ENCODE data around the gene HOXD8.

HOXD8 gene

DNA sequence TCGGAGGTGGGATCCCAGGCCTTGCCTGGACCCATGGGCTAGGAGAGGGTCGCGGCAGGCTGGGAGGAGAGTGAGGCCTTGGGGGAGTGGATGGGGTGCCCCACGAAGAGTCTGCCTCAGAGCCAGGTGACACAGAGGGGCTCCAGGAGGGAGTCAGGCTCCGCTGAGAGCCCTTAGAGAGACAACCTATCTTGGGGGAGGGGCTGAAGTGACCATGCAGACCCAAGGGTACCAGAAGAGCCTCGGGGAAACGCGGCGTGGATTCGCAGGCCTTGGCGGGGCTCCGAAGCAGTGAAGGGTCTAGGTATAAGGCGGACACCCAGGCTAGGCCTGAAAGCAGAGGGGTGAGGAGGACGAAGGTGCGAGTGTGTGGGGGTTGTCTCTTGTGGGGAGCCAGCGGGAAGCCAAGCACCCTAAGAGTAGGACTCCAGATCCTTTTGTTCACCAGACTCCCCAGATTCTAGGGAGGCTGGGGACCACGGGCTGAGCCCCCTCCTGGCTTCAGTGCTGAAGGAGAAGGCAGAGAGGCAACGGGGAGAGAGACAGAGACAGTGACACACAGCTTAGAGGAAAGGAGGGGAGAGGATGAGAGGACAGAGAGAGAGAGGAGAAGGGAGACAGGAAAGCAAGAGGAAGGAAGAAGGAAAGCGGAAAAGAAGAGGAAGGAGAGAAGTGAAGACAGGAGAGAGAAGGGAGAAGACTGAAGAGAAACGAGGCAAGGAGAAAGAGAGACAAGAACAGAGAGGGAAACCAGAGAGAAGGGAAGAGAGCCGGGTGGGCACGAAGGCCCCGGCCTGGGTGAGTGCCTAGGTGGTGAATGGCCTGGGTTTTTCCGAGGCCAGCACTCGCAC, 23.6 kb upstream of the HOXD8 start:
- Histone ChIP-seq H3K23ac (ENCODE audit: low read length in 2 of 2) (no peak overlapping the region), H2BK5ac (ENCODE audit: low read depth, low read length, poor library complexity, severe bottlenecking) (no peak overlapping the region), H3K27me3 (ENCODE audit: control insufficient read depth in 1 of 2, insufficient read depth in 1 of 2, low read length in 2 of 2) (peaks cover 90 to 93% of the 10 kb centered on the region in 2 experiments), H4K91ac (ENCODE audit: low read length) (no peak overlapping the region), H3K9ac (ENCODE audit: low read length) (no peak overlapping the region), H3K79me1 (replicated peaks; ENCODE audit: low read length, poor library complexity, severe bottlenecking) (no peaks in the 10 kb centered on the region), H2BK15ac (ENCODE audit: low read depth, poor library complexity, severe bottlenecking) (no peak overlapping the region), H2AK5ac (ENCODE audit: low read length, severe bottlenecking) (no peak overlapping the region), H4K8ac (ENCODE audit: low read length) (no peak overlapping the region), H3K14ac (ENCODE audit: low read length in 2 of 2) (no peak overlapping the region), H2BK12ac (ENCODE audit: low read length in 2 of 2) (no peak overlapping the region), H3K4me3 (ENCODE audit: insufficient read depth in 1 of 2, low read depth in 1 of 2, low read length in 2 of 2) (no peak overlapping the region), H3K4me2 (ENCODE audit: low read length, poor library complexity, severe bottlenecking) (no peak overlapping the region), H2AFZ (ENCODE audit: low read depth, low read length) (no peak overlapping the region), H3K4me1 (ENCODE audit: control insufficient read depth, insufficient read depth, low read depth, low read length) (peaks cover 22% of the 10 kb centered on the region), H3K36me3 (ENCODE audit: control insufficient read depth in 1 of 2, insufficient read depth in 2 of 2, low read depth in 1 of 2, low read length in 2 of 2) (no peaks in the 10 kb centered on the region), H3K18ac (ENCODE audit: low read depth in 1 of 2, low read length in 2 of 2) (no peak overlapping the region), H3K4ac (ENCODE audit: low read depth in 1 of 2, low read length in 2 of 2) (no peak overlapping the region), H3K9me3 (ENCODE audit: control insufficient read depth, low read length) (no peaks in the 10 kb centered on the region), H2BK120ac (ENCODE audit: low read depth, low read length) (no peak overlapping the region), H3K27ac (ENCODE audit: low read length, poor library complexity, severe bottlenecking) (no peak overlapping the region)
- 3% methylated on average over 23 of the region's 25 CpGs for WGBS
- no peak for DNase-seq

DNA sequence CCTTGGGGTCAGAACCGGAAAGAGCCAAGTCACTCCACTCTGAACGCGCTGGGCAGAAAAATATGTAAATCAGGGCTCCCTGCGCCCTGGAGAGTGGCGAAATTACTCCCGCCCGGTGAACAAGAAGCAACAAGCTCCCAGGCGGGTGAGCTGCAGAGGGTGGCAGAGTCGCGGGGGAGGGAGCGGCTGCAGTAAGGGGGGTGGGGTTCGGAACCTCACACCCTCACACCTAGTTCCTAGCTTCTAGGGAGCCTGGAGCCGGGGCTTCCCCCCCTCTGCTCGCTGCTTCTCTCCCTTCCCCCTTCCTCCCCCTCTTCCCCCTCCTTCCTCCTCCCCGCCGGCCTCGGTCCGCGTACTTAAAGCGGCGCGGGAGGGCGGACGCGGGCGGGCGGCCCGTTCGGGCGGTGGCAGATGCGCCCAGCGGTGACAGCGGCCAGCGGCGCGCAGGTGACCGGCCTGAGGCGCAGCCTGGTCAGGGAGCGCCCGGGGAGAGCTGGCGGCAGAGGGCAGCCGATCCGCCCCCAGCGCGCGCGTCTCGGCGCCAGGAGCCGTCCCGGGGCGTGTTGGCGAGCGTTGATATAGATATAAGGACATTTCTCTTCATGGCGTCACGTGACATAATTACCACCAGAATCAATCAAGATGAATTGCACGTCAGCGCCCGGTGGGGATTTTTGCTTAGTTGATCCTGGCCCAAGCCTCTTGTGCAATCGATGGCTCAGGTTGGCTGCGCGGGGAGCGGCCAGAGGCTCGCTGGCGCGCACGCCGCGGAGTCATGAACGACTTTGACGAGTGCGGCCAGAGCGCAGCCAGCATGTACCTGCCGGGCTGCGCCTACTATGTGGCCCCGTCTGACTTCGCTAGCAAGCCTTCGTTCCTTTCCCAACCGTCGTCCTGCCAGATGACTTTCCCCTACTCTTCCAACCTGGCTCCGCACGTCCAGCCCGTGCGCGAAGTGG, 22.6 kb upstream of the HOXD8 start, which contains the start of gene HOXD11:
TSS of gene HOXD11 (plus strand) at position 700 of the 959 bp plus-strand sequence. CDS start at position 776, 76 bp downstream.
- Histone ChIP-seq H3K36me3 (ENCODE audit: control insufficient read depth in 1 of 2, insufficient read depth in 2 of 2, low read depth in 1 of 2, low read length in 2 of 2) (no peaks in the 10 kb centered on the region), H2AK5ac (ENCODE audit: low read length, severe bottlenecking) (no peak within 1 kb of the TSS), H4K8ac (ENCODE audit: low read length) (no peak within 1 kb of the TSS), H3K14ac (ENCODE audit: low read length in 2 of 2) (no peak within 1 kb of the TSS), H3K4me2 (ENCODE audit: low read length, poor library complexity, severe bottlenecking) (peak within 1 kb of the TSS; percentile 5), H3K27me3 (ENCODE audit: control insufficient read depth in 1 of 2, insufficient read depth in 1 of 2, low read length in 2 of 2) (peaks cover 90 to 93% of the 10 kb centered on the region in 2 experiments), H2BK15ac (ENCODE audit: low read depth, poor library complexity, severe bottlenecking) (no peak within 1 kb of the TSS), H2AFZ (ENCODE audit: low read depth, low read length) (no peak within 1 kb of the TSS), H3K4ac (ENCODE audit: low read depth in 1 of 2, low read length in 2 of 2) (no peak within 1 kb of the TSS), H3K4me3 (ENCODE audit: insufficient read depth in 1 of 2, low read depth in 1 of 2, low read length in 2 of 2) (peak within 1 kb of the TSS; percentile 27 to 69), H3K27ac (ENCODE audit: low read length, poor library complexity, severe bottlenecking) (no peak within 1 kb of the TSS), H2BK12ac (ENCODE audit: low read length in 2 of 2) (no peak within 1 kb of the TSS), H3K9ac (ENCODE audit: low read length) (no peak within 1 kb of the TSS), H3K18ac (ENCODE audit: low read depth in 1 of 2, low read length in 2 of 2) (no peak within 1 kb of the TSS), H3K9me3 (ENCODE audit: control insufficient read depth, low read length) (no peaks in the 10 kb centered on the region), H3K4me1 (ENCODE audit: control insufficient read depth, insufficient read depth, low read depth, low read length) (peaks cover 22% of the 10 kb centered on the region), H2BK120ac (ENCODE audit: low read depth, low read length) (no peak within 1 kb of the TSS), H3K23ac (ENCODE audit: low read length in 2 of 2) (no peak within 1 kb of the TSS), H4K91ac (ENCODE audit: low read length) (no peak within 1 kb of the TSS), H2BK5ac (ENCODE audit: low read depth, low read length, poor library complexity, severe bottlenecking) (no peak within 1 kb of the TSS), H3K79me1 (replicated peaks; ENCODE audit: low read length, poor library complexity, severe bottlenecking) (no peaks in the 10 kb centered on the region)
- no peak for DNase-seq
- 1% methylated on average over 44 of the region's 85 CpGs for WGBS

GRCh38 chr2:176107731-176108181, 21.7 kb upstream of the HOXD8 start:
- Histone ChIP-seq H4K91ac (ENCODE audit: low read length) (no peak overlapping the region), H2BK120ac (ENCODE audit: low read depth, low read length) (no peak overlapping the region), H3K4ac (ENCODE audit: low read depth in 1 of 2, low read length in 2 of 2) (no peak overlapping the region), H2AFZ (ENCODE audit: low read depth, low read length) (no peak overlapping the region), H3K9me3 (ENCODE audit: control insufficient read depth, low read length) (no peaks in the 10 kb centered on the region), H3K27ac (ENCODE audit: low read length, poor library complexity, severe bottlenecking) (no peak overlapping the region), H3K4me3 (ENCODE audit: insufficient read depth in 1 of 2, low read depth in 1 of 2, low read length in 2 of 2) (peak overlapping the region in 1 of 2 experiments; percentile 27), H3K27me3 (ENCODE audit: control insufficient read depth in 1 of 2, insufficient read depth in 1 of 2, low read length in 2 of 2) (peaks cover 90 to 93% of the 10 kb centered on the region in 2 experiments), H3K4me2 (ENCODE audit: low read length, poor library complexity, severe bottlenecking) (no peak overlapping the region), H3K18ac (ENCODE audit: low read depth in 1 of 2, low read length in 2 of 2) (no peak overlapping the region), H3K23ac (ENCODE audit: low read length in 2 of 2) (no peak overlapping the region), H3K36me3 (ENCODE audit: control insufficient read depth in 1 of 2, insufficient read depth in 2 of 2, low read depth in 1 of 2, low read length in 2 of 2) (no peaks in the 10 kb centered on the region), H2AK5ac (ENCODE audit: low read length, severe bottlenecking) (no peak overlapping the region), H3K79me1 (replicated peaks; ENCODE audit: low read length, poor library complexity, severe bottlenecking) (no peaks in the 10 kb centered on the region), H3K9ac (ENCODE audit: low read length) (no peak overlapping the region), H2BK12ac (ENCODE audit: low read length in 2 of 2) (no peak overlapping the region), H2BK15ac (ENCODE audit: low read depth, poor library complexity, severe bottlenecking) (no peak overlapping the region), H4K8ac (ENCODE audit: low read length) (no peak overlapping the region), H3K4me1 (ENCODE audit: control insufficient read depth, insufficient read depth, low read depth, low read length) (peaks cover 22% of the 10 kb centered on the region), H2BK5ac (ENCODE audit: low read depth, low read length, poor library complexity, severe bottlenecking) (no peak overlapping the region), H3K14ac (ENCODE audit: low read length in 2 of 2) (no peak overlapping the region)
- no peak for DNase-seq
- WGBS: under 1% methylated on average over 25 of the region's 59 CpGs

All from mesenchymal stem cell (in vitro differentiated cells and primary cell).